Measurements from ENCODE around the gene AURKAIP1. TPM values are rescaled to one million over a fixed set of nuclear protein-coding genes. Genes with fewer than 3 reads are reported as not detected.

Gene AURKAIP1
- total and polyA plus RNA-seq, 9 of the 15 experiments (the other 6 are each of a cell fraction or from before 2014, with no cell fraction given), result 7.8 to 478 (median 92.0) TPM

- no peak for TF ChIP-seq ZNF449 (CRISPR knock-in tag; IDR thresholded peaks at IDR 0.05)
- TF ChIP-seq RB1 (IDR thresholded peaks at IDR 0.05; ENCODE audit: low read depth), result peak; percentile 86
- no peak for TF ChIP-seq CBX5 (IDR thresholded peaks at IDR 0.05; ENCODE audit: borderline replicate concordance, low read depth)
- no peak for TF ChIP-seq ZFP1 (CRISPR knock-in tag; IDR thresholded peaks at IDR 0.05)
- TF ChIP-seq, protein P1, sequence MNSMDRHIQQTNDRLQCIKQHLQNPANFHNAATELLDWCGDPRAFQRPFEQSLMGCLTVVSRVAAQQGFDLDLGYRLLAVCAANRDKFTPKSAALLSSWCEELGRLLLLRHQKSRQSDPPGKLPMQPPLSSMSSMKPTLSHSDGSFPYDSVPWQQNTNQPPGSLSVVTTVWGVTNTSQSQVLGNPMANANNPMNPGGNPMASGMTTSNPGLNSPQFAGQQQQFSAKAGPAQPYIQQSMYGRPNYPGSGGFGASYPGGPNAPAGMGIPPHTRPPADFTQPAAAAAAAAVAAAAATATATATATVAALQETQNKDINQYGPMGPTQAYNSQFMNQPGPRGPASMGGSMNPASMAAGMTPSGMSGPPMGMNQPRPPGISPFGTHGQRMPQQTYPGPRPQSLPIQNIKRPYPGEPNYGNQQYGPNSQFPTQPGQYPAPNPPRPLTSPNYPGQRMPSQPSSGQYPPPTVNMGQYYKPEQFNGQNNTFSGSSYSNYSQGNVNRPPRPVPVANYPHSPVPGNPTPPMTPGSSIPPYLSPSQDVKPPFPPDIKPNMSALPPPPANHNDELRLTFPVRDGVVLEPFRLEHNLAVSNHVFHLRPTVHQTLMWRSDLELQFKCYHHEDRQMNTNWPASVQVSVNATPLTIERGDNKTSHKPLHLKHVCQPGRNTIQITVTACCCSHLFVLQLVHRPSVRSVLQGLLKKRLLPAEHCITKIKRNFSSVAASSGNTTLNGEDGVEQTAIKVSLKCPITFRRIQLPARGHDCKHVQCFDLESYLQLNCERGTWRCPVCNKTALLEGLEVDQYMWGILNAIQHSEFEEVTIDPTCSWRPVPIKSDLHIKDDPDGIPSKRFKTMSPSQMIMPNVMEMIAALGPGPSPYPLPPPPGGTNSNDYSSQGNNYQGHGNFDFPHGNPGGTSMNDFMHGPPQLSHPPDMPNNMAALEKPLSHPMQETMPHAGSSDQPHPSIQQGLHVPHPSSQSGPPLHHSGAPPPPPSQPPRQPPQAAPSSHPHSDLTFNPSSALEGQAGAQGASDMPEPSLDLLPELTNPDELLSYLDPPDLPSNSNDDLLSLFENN (IDR thresholded peaks at IDR 0.05; ENCODE audit: low read depth in 2 of 2, low read length in 2 of 2), result no peak
- no peak for TF ChIP-seq SMARCA5 (IDR thresholded peaks at IDR 0.05)
- TF ChIP-seq ZNF140 (CRISPR knock-in tag; IDR thresholded peaks at IDR 0.05), result no peak
- TF ChIP-seq RREB1 (CRISPR knock-in tag; IDR thresholded peaks at IDR 0.05), result no peak
- TF ChIP-seq BRCA1 (IDR thresholded peaks at IDR 0.05), result no peak
- no peak for TF ChIP-seq BRCA1 (CRISPR knock-in tag; IDR thresholded peaks at IDR 0.05)
- TF ChIP-seq GABPB1 (CRISPR knock-in tag; IDR thresholded peaks at IDR 0.05), result peak; percentile 57; the same call in 1 of the 2 replicates
- TF ChIP-seq ADNP (tag; IDR thresholded peaks at IDR 0.05), result no peak
- no peak for TF ChIP-seq SMAD2 (IDR thresholded peaks at IDR 0.05; ENCODE audit: low read depth, low read length)
- TF ChIP-seq SNIP1 (IDR thresholded peaks at IDR 0.05; ENCODE audit: low read depth), result no peak
- no peak for TF ChIP-seq RFX7 (CRISPR knock-in tag; IDR thresholded peaks at IDR 0.05)
- peak; percentile 81; the same call in 1 of the 2 replicates for TF ChIP-seq ZNF583 (CRISPR knock-in tag; IDR thresholded peaks at IDR 0.05)
- TF ChIP-seq TAF1 (IDR thresholded peaks at IDR 0.05; ENCODE audit: control insufficient read depth, extremely low read depth, insufficient read depth, low read length, severe bottlenecking), result peak; percentile 53
These were observed 25.6 kb downstream of the AURKAIP1 start, which contains the start of gene DVL1 (continued) for GRCh38 chr1:1349256-1350012.

Measured in K562 (cell line).